Regular cardiac myocyte (primary cell): ENCODE measurements around the gene SFTA2. TPM values are rescaled to one million over a fixed set of nuclear protein-coding genes. Genes with fewer than 3 reads are reported as not detected.

Experiments used
- total RNA-seq: library from RNA; depleted of rRNA; stranded (reverse); fragments of >200 nt; gene quantifications from 2 replicates; pipeline ENCODE4 v1.2.3, GENCODE V29; 2014

SFTA2 gene
- total RNA-seq = not detected in 2 replicates

GRCh38 chr6:30931969-30932645, at the start of gene SFTA2:
Gene SFTA2 (minus strand): TSS chr6:30932170. CDS start chr6:30932096, 74 bp downstream.

GRCh38 chr6:30940361-30940986, 8.5 kb upstream of the SFTA2 start, which contains the start of gene MUCL3:
Gene MUCL3 (plus strand): TSS chr6:30940973. CDS start chr6:30941000, 27 bp downstream.

GRCh38 chr6:30914076-30914853, 17.7 kb downstream of the SFTA2 start, which contains the start of gene VARS2:
Gene VARS2 (plus strand): TSS chr6:30914238. CDS start chr6:30914837, 599 bp downstream.

GRCh38 chr6:30907758-30908591, 24.0 kb downstream of the SFTA2 start, which contains the start of gene GTF2H4:
Gene GTF2H4 (plus strand): TSS chr6:30908207.

GRCh38 chr6:30883685-30884520, 48.1 kb downstream of the SFTA2 start, which contains the start of gene DDR1:
Gene DDR1 (plus strand): TSS chr6:30884519. CDS start chr6:30888730, 4,211 bp downstream.

Other genes starting within 250 kb of the SFTA2 start
- 46.8 and 48.5 TPM in 2 replicates for gene PPP1R18, start 245.5 kb downstream of the SFTA2 start, total RNA-seq
- gene NRM, start 241.2 kb downstream of the SFTA2 start, total RNA-seq = 1.7 and 2.9 TPM in 2 replicates
- gene MDC1, start 214.9 kb downstream of the SFTA2 start, total RNA-seq = 4.8 and 10.9 TPM in 2 replicates
- gene TUBB, start 211.8 kb downstream of the SFTA2 start, total RNA-seq = 338 and 856 TPM in 2 replicates
- 71.3 and 146 TPM in 2 replicates for gene FLOT1, start 189.5 kb downstream of the SFTA2 start, total RNA-seq
- 105 and 239 TPM in 2 replicates for gene IER3, start 187.6 kb downstream of the SFTA2 start, total RNA-seq
- 12.1 and 46.8 TPM in 2 replicates for gene DDR1, start 47.7 kb downstream of the SFTA2 start, total RNA-seq
- gene GTF2H4, start 24.0 kb downstream of the SFTA2 start, total RNA-seq = 7.3 and 13.8 TPM in 2 replicates
- gene VARS2, start 17.9 kb downstream of the SFTA2 start, total RNA-seq = 14.4 and 16.5 TPM in 2 replicates
- not detected in 2 replicates for gene MUCL3, start 8.8 kb upstream of the SFTA2 start, total RNA-seq
- gene MUC21, start 51.5 kb upstream of the SFTA2 start, total RNA-seq = not detected in 2 replicates
- not detected in 2 replicates for gene MUC22, start 78.3 kb upstream of the SFTA2 start, total RNA-seq
- gene C6orf15, start 180.4 kb upstream of the SFTA2 start, total RNA-seq = not detected in 2 replicates
- 0.19 and 1.7 TPM in 2 replicates for gene PSORS1C1, start 182.6 kb upstream of the SFTA2 start, total RNA-seq
- gene CDSN, start 188.3 kb upstream of the SFTA2 start, total RNA-seq = under 0.01 TPM in 1 of 2 replicates, not detected in the other
- gene PSORS1C2, start 206.9 kb upstream of the SFTA2 start, total RNA-seq = not detected in 2 replicates
- 14.7 and 19.0 TPM in 2 replicates for gene CCHCR1, start 225.6 kb upstream of the SFTA2 start, total RNA-seq
- gene TCF19, start 226.4 kb upstream of the SFTA2 start, total RNA-seq = 3.7 and 42.6 TPM in 2 replicates
- 0.38 and 3.4 TPM in 2 replicates for gene POU5F1, start 238.5 kb upstream of the SFTA2 start, total RNA-seq